Measurements from ENCODE around the gene NUAK1.

NUAK1 gene

GRCh38 chr12:106128585-106129328 is 10.0 kb downstream of the NUAK1 start:
- DNase-seq, result no peak

GRCh38 chr12:106127338-106128126 is 11.2 kb downstream of the NUAK1 start:
- no peak for DNase-seq

DNA sequence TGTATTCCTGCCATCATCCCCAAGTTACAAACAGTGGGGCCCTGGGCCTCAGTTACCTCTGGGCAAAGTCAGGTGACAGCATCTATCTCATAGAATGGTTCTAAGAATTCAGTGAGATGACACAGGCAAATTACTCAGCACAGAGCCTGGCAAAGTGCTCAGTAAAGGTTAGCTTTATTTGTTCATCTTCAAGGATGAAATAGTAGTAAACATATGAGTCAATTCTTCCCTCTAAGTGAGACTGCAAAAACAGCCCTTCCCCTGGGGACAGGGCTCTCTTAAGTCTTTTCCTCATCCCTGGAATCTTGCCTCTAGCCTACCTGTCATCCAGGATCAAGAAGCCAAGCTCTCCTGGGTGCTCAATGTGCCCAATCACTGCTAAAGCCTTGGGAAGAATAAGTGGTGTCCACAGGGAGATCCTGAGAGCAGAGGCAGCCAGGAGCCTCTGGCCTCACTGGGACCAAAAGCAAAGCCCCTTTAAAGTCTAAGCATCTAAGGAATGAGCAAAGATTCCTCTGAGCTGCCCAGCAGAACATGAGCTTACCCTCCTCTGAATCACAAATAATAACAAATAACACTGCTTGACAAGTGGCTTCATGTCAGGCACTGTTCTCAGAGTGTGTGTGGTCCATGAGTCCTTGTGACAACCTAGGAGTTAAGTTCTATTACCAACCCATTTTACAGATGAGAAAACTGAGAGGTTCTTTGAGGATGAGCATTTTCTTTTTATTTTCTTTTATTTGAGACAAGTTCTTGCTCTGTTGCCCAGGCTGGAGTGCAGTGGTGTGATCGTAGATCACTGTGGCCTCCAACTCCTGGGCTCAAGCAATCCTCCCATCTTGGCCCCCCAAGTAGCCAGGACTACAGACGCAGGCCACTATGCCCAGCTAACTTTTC is 12.1 kb downstream of the NUAK1 start:
- no peak for DNase-seq

DNA sequence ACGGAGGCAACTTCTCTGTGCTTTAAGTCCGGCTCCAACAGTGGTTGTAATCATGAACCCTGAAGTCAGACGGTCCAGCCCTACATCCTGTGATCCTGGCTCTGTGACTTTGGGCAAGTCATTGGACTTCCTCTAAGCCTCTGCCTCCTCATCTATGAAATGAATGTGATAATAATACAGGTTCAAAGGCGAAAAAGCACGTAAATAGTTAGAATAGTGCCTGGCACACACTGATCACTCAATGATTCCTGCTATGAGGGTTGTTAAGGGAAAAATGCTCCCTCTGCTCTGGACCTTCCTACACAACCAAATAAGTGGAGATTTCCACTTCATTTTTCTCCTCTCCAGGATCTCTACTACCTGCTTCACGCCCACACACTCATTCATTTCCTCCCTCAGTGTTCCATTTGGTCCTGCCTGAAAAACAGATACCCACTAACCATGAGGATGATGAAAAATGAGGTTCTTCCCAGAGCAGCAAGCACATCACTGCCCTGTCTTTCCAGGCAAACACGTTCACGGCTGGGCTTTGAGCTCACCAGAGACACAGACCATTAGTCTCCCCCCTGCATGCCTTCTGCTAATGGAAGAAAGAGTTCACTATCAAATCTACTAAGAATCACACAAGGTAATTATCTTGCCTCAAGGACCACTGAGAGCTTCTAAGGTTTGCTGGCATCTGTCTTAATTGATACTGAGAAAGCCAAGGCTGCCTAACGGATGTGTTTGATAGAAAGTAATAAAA is 13.2 kb downstream of the NUAK1 start:
- no peak for DNase-seq

- no peak for DNase-seq
These were observed 15.1 kb downstream of the NUAK1 start for GRCh38 chr12:106123551-106124081.

- DNase-seq, result no peak
These were observed 15.6 kb downstream of the NUAK1 start for GRCh38 chr12:106123110-106123509.

- DNase-seq, result no peak
These were observed 16.8 kb downstream of the NUAK1 start for GRCh38 chr12:106122004-106122403.

DNA sequence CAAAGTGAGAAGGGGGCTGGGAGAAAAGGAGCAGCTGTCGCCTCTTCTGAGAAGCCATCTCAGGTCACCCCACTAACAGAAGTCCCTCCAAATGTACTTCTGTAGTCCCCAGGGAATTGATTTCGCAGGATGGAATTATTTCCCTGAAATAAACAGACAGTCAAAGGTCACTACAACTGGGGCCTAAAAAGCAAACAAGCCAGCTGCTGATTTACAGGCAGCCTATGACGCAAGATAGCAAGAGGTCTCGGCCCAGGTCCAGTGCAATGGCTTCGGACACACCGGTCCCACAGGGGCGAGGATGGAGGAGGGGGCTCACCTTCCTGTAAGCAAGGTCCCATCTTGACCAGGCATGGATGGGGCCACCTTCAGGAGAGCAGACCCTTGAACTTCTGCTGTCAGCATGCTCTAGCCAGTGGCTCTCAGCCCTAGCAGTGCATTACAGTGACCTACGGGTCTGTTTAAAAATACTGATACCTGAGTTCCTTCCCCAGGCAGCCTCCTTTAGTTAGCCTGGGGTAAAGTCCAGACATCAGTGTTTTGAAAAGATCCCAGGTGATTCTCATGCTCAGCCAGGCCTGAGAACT is 18.1 kb downstream of the NUAK1 start:
- no peak for DNase-seq

DNA sequence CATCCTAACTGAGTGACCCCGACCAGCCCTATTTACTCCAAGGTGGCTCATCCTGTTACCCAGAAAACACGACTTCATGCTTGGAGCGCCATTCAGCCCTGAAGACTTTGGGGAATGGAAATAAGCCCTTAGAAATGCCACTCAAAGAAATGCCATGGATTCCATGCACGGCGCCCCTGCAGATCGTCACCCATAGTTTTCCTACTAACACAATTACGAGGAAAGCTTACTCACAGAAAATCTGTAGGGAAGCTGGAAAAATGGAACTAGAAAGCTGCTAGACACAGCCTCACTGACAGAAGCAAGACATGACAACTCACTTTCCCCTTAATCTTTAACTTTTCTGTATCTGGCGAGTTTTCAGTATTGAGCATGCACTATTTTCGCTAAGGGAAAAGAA is 19.5 kb downstream of the NUAK1 start:
- DNase-seq, result no peak

- DNase-seq, result no peak
These were observed 20.2 kb downstream of the NUAK1 start for GRCh38 chr12:106118381-106119130.

DNA sequence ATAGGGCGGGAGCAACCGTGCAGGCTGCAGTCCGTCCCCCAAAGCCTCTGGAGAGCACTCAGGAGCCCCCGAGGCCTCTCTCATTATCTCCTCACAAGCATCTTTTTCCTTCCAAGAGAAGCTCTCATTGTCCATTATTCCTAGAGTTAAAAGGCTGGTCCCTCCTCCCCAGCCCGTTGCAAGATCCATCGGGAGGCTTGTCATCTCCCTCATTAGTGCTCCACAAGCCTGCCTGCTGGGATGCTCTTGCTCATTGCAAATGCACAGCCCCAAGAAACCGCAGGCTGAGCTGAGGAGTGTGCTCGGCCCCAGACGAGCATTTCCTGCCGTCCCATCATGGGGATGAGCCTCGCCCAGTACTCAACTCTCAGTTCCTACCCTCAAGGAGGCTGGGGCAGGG is 23.3 kb downstream of the NUAK1 start:
- DNase-seq, result no peak

DNA sequence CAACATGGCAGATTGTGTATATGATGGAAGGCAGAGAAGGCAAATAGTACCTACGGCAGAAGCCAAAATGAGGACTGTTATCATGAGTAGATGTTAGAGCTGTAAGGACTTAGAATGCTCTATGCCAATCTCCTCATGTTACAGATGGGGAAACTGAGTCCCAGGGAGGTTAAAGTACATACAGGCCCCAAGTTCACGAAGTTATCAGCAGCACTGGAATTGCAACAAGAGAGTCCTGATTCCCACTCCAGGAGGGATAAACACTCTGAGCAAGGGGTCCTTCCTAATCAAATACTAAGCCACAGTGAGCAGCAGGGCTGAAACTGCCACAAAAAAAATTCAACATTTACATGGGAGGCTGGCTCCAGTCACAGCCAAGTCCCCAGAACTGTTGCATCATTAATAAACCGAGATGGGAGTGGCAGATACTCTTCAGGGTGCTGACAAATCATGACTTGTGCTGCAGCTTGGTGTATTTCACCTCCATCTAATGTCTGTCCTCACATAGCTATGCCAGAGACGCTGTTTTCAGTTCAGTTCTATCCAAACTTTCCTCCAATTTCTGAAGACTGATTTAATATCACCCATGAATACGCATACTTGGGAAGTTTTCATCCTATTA is 24.2 kb downstream of the NUAK1 start:
- no peak for DNase-seq

DNA sequence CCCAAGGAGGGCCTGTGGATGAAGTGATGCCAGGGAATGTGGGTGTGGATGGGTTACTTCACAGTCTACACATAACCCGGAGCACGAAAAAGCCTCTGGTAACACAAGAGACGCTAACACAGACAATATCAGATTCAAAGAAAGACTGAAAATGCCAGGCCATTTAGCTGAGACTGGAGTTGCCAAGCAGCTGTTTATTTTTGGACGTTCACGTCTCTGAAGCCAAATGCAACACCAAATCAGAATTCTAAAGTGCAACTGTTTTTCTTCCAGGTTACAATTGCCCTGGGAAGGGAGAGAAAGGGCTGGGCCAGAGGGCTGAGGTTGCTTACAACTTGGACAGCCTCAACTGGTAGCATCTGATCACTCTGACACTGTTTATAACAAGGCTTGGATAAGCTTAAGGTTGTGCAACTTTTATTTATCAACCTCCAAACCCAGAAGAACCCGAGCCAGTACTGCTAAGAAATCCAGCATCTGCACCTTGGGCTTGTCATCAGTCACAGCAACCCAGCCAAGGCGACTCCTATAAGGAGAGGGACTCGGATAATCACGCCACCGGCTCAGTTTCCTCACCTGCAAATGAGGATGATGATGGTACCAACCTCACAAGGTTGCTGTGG is 24.8 kb downstream of the NUAK1 start:
- no peak for DNase-seq

DNA sequence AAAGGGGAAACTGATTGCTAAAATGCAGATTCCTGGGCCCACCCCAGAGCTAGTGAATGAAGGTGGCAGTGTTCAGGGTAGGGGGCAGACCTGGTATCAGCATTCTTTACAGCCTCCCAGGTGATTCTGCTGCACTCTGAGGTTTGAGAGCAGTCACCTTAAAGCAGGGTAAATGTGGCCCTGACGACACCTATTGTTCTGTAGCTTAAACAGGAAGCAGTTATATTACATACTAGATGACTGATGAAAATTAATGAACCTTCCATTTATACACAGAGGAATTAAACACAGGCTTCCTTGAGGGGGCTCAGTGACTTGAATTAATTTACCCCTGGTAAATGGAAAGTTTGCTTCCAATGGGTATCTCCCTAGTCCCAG is 25.3 kb downstream of the NUAK1 start:
- DNase-seq, result no peak

GRCh38 chr12:106113042-106113441 is 25.7 kb downstream of the NUAK1 start:
- no peak for DNase-seq

DNA sequence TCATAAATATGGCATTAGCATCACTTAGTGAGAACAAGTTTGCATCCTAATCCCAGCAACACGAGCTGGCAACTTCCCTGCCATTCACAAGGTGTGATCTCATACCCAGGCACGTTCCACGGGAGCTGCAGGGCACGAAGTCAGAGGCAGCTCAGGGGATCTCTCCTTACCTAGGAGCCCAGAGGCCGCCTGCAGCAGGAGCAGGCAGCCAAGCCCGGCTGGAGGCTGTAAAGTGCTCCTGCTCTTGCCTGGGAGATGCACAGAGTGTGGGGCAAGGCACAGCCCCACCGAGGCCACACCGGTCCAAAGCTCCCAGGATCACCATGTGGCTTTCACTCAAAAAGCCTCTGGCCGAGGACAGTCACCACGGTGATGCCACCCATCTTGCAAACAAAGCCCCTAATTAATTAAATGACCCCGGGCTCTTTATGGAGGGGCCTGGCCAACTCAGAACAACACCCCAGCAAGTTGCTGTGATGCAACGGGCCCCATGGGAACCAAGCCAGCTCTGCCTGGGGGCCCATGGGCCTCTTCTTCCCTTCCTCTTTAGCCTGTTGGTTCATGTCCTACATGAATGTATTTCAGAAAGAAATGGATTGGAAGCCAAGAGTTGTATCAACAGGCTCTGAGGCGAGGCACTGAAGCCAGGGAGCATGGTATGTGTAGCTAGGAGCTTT is 26.5 kb downstream of the NUAK1 start:
- no peak for DNase-seq

DNA sequence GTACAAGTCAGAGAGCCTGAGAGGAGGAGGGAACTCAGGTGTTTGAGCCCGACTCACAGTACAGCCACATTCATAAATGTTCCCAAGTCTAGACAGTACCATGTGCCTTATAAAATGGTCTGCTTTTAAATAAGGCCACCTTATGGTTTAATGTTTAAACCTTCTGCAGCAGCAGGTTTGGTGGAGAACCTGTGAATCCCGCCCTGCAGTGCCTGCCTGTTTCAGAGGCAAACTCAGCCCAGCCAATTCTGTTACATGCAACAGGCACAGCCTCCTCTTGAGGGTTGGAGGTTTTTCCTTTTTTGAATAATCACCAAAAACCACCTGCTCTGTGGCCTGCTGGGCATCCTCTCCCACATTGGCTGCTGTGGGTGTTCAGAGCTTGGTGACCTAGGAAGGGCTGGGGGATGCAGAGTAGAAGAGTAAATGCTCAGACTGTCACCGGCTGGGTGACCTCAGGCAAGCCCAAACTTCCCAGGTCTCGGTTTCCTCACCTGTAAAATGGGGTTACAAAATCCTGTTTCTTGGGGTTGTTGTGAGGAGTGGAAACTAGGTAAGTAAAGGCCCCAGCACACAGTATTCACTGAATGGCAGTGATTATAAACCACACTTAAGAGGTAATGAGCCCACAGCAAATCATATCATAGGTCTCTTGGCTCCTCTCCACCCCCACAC is 28.0 kb downstream of the NUAK1 start:
- no peak for DNase-seq

DNA sequence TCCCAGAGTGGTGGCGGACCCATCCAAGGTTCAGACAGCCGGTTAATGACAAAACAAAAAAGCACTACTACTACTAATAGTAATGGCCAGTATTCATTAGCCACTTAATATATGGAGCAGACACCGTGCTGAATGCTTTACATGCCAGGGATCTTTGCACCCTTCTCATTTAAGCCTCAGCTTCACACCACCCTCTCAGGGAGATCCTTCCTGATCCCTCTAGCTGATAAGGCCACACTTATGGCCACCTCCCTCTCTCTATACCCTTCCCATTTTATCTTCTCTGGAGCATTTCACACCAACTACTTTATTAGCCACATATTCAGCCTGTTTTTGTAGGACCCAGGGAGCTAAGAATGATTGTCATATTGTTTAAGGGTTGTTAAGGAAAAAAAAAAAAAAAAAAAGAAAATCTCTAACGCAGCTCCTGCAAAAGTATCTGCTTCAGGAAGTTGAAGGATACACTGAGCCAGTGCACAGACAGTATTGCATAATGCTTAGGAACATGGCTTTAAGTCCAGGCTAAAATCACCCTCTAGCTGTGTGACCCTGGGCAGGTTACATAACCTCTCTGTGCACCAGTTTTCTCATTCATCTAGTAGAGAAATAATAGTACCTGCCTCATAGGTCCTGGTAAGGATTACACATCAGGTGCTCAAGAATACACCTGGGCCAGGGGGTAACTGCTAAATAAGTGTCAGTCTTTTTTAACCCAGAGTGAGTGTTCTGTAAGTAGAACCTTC is 29.4 kb downstream of the NUAK1 start:
- no peak for DNase-seq

Data from CD4-positive, alpha-beta T cell treated with Interleukin-21 for 1 hour (primary cell).